ENCODE data around the gene ZNF652. TPM values are rescaled to one million over a fixed set of nuclear protein-coding genes. Genes with fewer than 3 reads are reported as not detected.

Gene ZNF652
- polyA plus RNA-seq, 1 donor from 2014 or later = 26.7 TPM

DNA sequence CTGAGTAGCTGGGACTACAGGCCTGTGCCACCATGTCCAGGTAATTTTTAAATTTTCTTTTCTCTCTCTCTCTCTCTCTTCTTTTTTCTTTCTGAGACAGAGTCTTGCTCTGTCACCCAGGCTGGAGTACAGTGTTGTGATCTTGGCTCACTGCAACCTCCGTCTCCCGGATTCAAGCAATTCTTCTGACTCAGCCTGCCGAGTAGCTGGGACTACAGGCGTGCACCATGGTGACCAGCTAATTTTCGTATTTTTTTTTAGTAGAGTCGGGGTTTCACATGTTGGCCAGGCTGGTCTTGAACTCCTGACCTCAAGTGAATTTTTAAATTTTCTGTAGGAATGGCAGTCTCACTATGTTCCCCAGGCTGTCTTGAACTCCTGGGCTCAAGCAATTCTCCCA is 11.1 kb upstream of the ZNF652 start:
- Histone ChIP-seq H3K9me3 (ENCODE audit: low read length) (no peaks in the 10 kb centered on the region), H3K79me2 (replicated peaks; ENCODE audit: insufficient read depth, low read length) (no peaks in the 10 kb centered on the region), H2AFZ (ENCODE audit: low read depth, low read length) (no peak overlapping the region), H3K36me3 (ENCODE audit: insufficient read depth, low read length) (no peaks in the 10 kb centered on the region), H3K27me3 (ENCODE audit: insufficient read depth, low read depth, low read length) (no peaks in the 10 kb centered on the region), H3K4me3 (ENCODE audit: low read length) (no peak overlapping the region), H4K20me1 (ENCODE audit: insufficient read depth) (no peaks in the 10 kb centered on the region), H3F3A (ENCODE audit: insufficient read depth, low read length, poor library complexity, severe bottlenecking) (no peaks in the 10 kb centered on the region), H3K4me2 (ENCODE audit: low read length) (no peak overlapping the region), H3K9ac (ENCODE audit: low read length) (no peak overlapping the region), H3K27ac (ENCODE audit: low read length) (no peak overlapping the region), H3K9me2 (ENCODE audit: insufficient read depth, low read length) (no peaks in the 10 kb centered on the region)
- no peak for TF ChIP-seq EZH2 (IDR thresholded peaks at IDR 0.05; ENCODE audit: borderline replicate concordance, insufficient read depth, low read length, poor library complexity, severe bottlenecking)

DNA sequence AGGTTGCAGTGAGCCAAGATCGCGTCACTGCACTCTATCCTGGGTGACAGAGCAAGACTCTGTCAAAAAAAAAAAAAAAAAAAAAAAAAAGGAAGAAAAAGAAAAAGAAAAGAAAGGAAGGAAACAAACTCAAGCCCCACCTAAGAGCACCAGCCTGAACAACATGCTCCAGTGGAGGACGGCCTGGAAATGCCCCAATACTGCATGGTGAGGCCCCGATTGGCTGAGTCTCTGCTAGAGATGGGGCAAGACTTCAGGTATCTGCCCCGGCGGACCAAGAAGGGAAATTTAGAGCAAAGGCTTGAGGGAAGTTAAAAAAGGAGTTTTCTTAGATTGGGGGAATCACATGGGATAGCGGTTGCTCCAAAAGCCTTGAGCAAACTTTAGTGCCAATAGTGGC is 10.4 kb upstream of the ZNF652 start:
- Histone ChIP-seq H3K36me3 (ENCODE audit: insufficient read depth, low read length) (no peaks in the 10 kb centered on the region), H3K4me2 (ENCODE audit: low read length) (no peak overlapping the region), H2AFZ (ENCODE audit: low read depth, low read length) (no peak overlapping the region), H3K79me2 (replicated peaks; ENCODE audit: insufficient read depth, low read length) (no peaks in the 10 kb centered on the region), H3K9me2 (ENCODE audit: insufficient read depth, low read length) (no peaks in the 10 kb centered on the region), H3K4me3 (ENCODE audit: low read length) (no peak overlapping the region), H3F3A (ENCODE audit: insufficient read depth, low read length, poor library complexity, severe bottlenecking) (no peaks in the 10 kb centered on the region), H3K9me3 (ENCODE audit: low read length) (no peaks in the 10 kb centered on the region), H4K20me1 (ENCODE audit: insufficient read depth) (no peaks in the 10 kb centered on the region), H3K9ac (ENCODE audit: low read length) (no peak overlapping the region), H3K27ac (ENCODE audit: low read length) (no peak overlapping the region), H3K27me3 (ENCODE audit: insufficient read depth, low read depth, low read length) (no peaks in the 10 kb centered on the region)
- TF ChIP-seq, protein P1, sequence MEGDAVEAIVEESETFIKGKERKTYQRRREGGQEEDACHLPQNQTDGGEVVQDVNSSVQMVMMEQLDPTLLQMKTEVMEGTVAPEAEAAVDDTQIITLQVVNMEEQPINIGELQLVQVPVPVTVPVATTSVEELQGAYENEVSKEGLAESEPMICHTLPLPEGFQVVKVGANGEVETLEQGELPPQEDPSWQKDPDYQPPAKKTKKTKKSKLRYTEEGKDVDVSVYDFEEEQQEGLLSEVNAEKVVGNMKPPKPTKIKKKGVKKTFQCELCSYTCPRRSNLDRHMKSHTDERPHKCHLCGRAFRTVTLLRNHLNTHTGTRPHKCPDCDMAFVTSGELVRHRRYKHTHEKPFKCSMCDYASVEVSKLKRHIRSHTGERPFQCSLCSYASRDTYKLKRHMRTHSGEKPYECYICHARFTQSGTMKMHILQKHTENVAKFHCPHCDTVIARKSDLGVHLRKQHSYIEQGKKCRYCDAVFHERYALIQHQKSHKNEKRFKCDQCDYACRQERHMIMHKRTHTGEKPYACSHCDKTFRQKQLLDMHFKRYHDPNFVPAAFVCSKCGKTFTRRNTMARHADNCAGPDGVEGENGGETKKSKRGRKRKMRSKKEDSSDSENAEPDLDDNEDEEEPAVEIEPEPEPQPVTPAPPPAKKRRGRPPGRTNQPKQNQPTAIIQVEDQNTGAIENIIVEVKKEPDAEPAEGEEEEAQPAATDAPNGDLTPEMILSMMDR (IDR thresholded peaks at IDR 0.05; ENCODE audit: poor library complexity, severe bottlenecking) = no peak
- TF ChIP-seq EZH2 (IDR thresholded peaks at IDR 0.05; ENCODE audit: borderline replicate concordance, insufficient read depth, low read length, poor library complexity, severe bottlenecking) (no peak), MXI1 (conservative IDR thresholded peaks at IDR 0.05; ENCODE audit: poor library complexity, severe bottlenecking) (no peak), POLR2AphosphoS5 (IDR thresholded peaks at IDR 0.05) (no peak), TAF1 (IDR thresholded peaks at IDR 0.05; ENCODE audit: low read depth) (no peak), RAD21 (conservative IDR thresholded peaks at IDR 0.05) (no peak), EP300 (conservative IDR thresholded peaks at IDR 0.05; ENCODE audit: poor library complexity, severe bottlenecking) (no peak), SMC3 (conservative IDR thresholded peaks at IDR 0.05; ENCODE audit: poor library complexity) (no peak)
- TF ChIP-seq, protein P2, sequence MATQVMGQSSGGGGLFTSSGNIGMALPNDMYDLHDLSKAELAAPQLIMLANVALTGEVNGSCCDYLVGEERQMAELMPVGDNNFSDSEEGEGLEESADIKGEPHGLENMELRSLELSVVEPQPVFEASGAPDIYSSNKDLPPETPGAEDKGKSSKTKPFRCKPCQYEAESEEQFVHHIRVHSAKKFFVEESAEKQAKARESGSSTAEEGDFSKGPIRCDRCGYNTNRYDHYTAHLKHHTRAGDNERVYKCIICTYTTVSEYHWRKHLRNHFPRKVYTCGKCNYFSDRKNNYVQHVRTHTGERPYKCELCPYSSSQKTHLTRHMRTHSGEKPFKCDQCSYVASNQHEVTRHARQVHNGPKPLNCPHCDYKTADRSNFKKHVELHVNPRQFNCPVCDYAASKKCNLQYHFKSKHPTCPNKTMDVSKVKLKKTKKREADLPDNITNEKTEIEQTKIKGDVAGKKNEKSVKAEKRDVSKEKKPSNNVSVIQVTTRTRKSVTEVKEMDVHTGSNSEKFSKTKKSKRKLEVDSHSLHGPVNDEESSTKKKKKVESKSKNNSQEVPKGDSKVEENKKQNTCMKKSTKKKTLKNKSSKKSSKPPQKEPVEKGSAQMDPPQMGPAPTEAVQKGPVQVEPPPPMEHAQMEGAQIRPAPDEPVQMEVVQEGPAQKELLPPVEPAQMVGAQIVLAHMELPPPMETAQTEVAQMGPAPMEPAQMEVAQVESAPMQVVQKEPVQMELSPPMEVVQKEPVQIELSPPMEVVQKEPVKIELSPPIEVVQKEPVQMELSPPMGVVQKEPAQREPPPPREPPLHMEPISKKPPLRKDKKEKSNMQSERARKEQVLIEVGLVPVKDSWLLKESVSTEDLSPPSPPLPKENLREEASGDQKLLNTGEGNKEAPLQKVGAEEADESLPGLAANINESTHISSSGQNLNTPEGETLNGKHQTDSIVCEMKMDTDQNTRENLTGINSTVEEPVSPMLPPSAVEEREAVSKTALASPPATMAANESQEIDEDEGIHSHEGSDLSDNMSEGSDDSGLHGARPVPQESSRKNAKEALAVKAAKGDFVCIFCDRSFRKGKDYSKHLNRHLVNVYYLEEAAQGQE (IDR thresholded peaks at IDR 0.05; ENCODE audit: borderline replicate concordance) = no peak

Data from neural cell (in vitro differentiated cells).